ENCODE measurements around the gene VSTM4. TPM values are rescaled to one million over a fixed set of nuclear protein-coding genes. Genes with fewer than 3 reads are reported as not detected.

Gene VSTM4
- total and polyA plus RNA-seq, 9 donors = 17.3 to 68.9 (median 42.9) TPM

DNA sequence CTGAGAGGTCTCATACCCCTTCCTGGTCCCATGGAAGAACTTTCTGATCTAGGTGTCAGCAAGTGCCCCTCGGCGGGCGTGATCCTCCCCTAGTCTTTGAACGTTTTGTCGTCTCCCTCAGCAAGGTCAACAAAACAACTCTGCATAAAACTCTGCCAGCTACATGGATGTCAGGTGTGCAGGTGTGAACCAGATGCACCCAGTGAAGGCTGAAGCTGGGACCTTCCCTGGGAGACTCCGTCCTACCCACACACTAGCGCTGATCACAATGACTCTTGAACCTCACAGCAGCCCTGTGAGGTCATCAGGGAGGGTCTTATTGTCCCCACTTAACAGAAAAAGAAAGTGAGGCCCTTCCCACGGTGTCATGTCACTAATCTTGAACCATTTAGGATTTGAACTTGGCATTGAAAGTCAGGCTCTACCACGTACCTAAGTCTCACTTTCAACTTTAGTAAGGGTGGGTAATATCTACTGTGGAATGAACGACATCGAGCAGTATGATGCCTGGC, 68.1 kb downstream of the VSTM4 start:
- 56 to 81% (median 61%) methylated on average over 11 of the region's 11 CpGs for WGBS, 3 donors
- TF ChIP-seq, protein P1, sequence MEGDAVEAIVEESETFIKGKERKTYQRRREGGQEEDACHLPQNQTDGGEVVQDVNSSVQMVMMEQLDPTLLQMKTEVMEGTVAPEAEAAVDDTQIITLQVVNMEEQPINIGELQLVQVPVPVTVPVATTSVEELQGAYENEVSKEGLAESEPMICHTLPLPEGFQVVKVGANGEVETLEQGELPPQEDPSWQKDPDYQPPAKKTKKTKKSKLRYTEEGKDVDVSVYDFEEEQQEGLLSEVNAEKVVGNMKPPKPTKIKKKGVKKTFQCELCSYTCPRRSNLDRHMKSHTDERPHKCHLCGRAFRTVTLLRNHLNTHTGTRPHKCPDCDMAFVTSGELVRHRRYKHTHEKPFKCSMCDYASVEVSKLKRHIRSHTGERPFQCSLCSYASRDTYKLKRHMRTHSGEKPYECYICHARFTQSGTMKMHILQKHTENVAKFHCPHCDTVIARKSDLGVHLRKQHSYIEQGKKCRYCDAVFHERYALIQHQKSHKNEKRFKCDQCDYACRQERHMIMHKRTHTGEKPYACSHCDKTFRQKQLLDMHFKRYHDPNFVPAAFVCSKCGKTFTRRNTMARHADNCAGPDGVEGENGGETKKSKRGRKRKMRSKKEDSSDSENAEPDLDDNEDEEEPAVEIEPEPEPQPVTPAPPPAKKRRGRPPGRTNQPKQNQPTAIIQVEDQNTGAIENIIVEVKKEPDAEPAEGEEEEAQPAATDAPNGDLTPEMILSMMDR (IDR thresholded peaks at IDR 0.05) = no peak
- TF ChIP-seq EP300 (IDR thresholded peaks at IDR 0.05) (no peak), POLR2A (IDR thresholded peaks at IDR 0.05) (no peak)
- DNase-seq = no peak
- no peaks in the 10 kb centered on the region for H3K27me3 ChIP-seq
- peaks cover 7% of the 10 kb centered on the region for H3K4me1 ChIP-seq (ENCODE audit: insufficient read depth)
- no peak overlapping the region for H3K27ac ChIP-seq
- no peaks in the 10 kb centered on the region for H3K36me3 ChIP-seq
- no peaks in the 10 kb centered on the region for H3K9me3 ChIP-seq
- intact Hi-C loops (cut with DNase I) = no loop called here
- H3K4me3 ChIP-seq = no peak overlapping the region

GRCh38 chr10:49044293-49045193, 70.8 kb downstream of the VSTM4 start:
- Histone ChIP-seq H3K4me3 (no peak overlapping the region), H3K27me3 (no peaks in the 10 kb centered on the region), H3K4me1 (ENCODE audit: insufficient read depth) (peaks cover 6% of the 10 kb centered on the region), H3K27ac (no peak overlapping the region), H3K9me3 (no peaks in the 10 kb centered on the region), H3K36me3 (no peaks in the 10 kb centered on the region)
- WGBS, 3 donors = 83 to 90% (median 88%) methylated on average over 5 of the region's 5 CpGs
- intact Hi-C loops (cut with DNase I) = no loop called here
- no peak for DNase-seq
- TF ChIP-seq, protein P1 (IDR thresholded peaks at IDR 0.05) = no peak
- TF ChIP-seq POLR2A (IDR thresholded peaks at IDR 0.05) = no peak
- no peak for TF ChIP-seq EP300 (IDR thresholded peaks at IDR 0.05)

- Histone ChIP-seq H3K9me3 (no peaks in the 10 kb centered on the region), H3K27me3 (no peaks in the 10 kb centered on the region), H3K27ac (no peak overlapping the region), H3K4me1 (ENCODE audit: insufficient read depth) (no peaks in the 10 kb centered on the region), H3K36me3 (no peaks in the 10 kb centered on the region), H3K4me3 (no peak overlapping the region)
- WGBS, 3 donors = 95 to 97% (median 96%) methylated on average over 4 of the region's 4 CpGs
- no peak for DNase-seq
- intact Hi-C loops (cut with DNase I) = no loop called here
- TF ChIP-seq, protein P1 (IDR thresholded peaks at IDR 0.05) = no peak
- no peak for TF ChIP-seq POLR2A (IDR thresholded peaks at IDR 0.05)
- TF ChIP-seq EP300 (IDR thresholded peaks at IDR 0.05) = no peak
Measured at GRCh38 chr10:49040601-49041000, 74.7 kb downstream of the VSTM4 start.

DNA sequence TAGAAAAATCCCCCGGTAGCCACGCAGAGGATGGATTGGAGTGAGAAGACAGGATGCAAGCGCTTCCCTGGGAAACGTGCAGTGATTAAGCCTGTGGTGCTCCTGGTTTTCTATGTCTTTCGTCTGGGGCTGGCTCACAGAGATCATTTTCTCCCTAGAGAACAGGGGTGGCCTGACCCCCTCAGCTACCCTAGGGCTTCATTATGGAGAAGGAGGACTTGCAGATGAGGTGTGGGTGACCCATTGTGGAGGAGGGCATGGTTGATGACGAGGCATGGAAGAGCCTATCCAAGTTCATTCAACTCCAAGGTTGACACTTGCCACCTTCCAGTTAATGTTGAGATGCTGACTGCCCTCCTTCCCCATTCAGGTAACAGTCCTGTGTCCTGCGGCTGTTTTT, 75.9 kb downstream of the VSTM4 start:
- no peak for DNase-seq
- WGBS, 3 donors = 86 to 94% (median 92%) methylated on average over 7 of the region's 7 CpGs
- H3K4me3 ChIP-seq = no peak overlapping the region

More for the DNA sequence above, 75.9 kb downstream of the VSTM4 start:
- H3K36me3 ChIP-seq = no peaks in the 10 kb centered on the region
- no peaks in the 10 kb centered on the region for H3K4me1 ChIP-seq (ENCODE audit: insufficient read depth)
- TF ChIP-seq, protein P1 (IDR thresholded peaks at IDR 0.05) = no peak
- no peak for TF ChIP-seq EP300 (IDR thresholded peaks at IDR 0.05)
- no peak for TF ChIP-seq POLR2A (IDR thresholded peaks at IDR 0.05)
- H3K27me3 ChIP-seq = no peaks in the 10 kb centered on the region
- no peaks in the 10 kb centered on the region for H3K9me3 ChIP-seq
- intact Hi-C loops (cut with DNase I) = no loop called here
- no peak overlapping the region for H3K27ac ChIP-seq

Measured in ovary (tissue), 9 donors.